ENCODE data around the gene CCL25. TPM values are rescaled to one million over a fixed set of nuclear protein-coding genes. Genes with fewer than 3 reads are reported as not detected.

Gene CCL25
- total and polyA plus RNA-seq, 2 donors (not counting 3 experiments of a cell fraction or from before 2014, with no cell fraction given): not detected

- Histone ChIP-seq H4K20me1 (replicated peaks; ENCODE audit: control insufficient read depth, extremely low read depth, insufficient read depth, low read length) (no peaks in the 10 kb centered on the region), H3K79me2 (ENCODE audit: control insufficient read depth, insufficient read depth, low read length) (no peaks in the 10 kb centered on the region), H3K9me3 (replicated peaks; ENCODE audit: control insufficient read depth, insufficient read depth, low read length) (no peaks in the 10 kb centered on the region), H3K4me3 (replicated peaks in 1 of 3; ENCODE audit: insufficient read depth in 1 of 3, low read depth in 1 of 3, low read length in 3 of 3) (no peak overlapping the region), H3K9ac (replicated peaks; ENCODE audit: extremely low read depth, insufficient read depth, low read length) (no peak overlapping the region), H3K4me2 (ENCODE audit: insufficient read depth, low read length) (no peak overlapping the region), H2AFZ (ENCODE audit: low read depth, low read length) (no peak overlapping the region), H3K27ac (ENCODE audit: insufficient read depth, low read depth, low read length) (no peak overlapping the region), H3K9me1 (replicated peaks; ENCODE audit: control insufficient read depth, extremely low read depth, insufficient read depth, low read length) (no peaks in the 10 kb centered on the region), H3K4me1 (ENCODE audit: control insufficient read depth, extremely low read depth, insufficient read depth, low read length) (no peaks in the 10 kb centered on the region), H3K27me3 (ENCODE audit: control insufficient read depth in 2 of 2, insufficient read depth in 2 of 2, low read length in 2 of 2) (no peaks in the 10 kb centered on the region), H3K36me3 (ENCODE audit: control insufficient read depth in 2 of 2, extremely low read depth in 1 of 2, insufficient read depth in 2 of 2, low read length in 2 of 2) (no peaks in the 10 kb centered on the region)
- CTCF ChIA-PET: no interaction called here
- intact Hi-C loops (cut with micrococcal nuclease) (no loop called here), dilution Hi-C loops (cut with MboI; ENCODE audit: extremely low pct_ligation_motif_present, low sequenced_read_pairs) (no loop called here)
- TF ChIP-seq CTCF (IDR thresholded peaks at IDR 0.05; ENCODE audit: extremely low read depth in 1 of 2, insufficient read depth in 1 of 2, low read depth in 1 of 2, low read length in 2 of 2): no peak
- TF ChIP-seq FOS (IDR thresholded peaks at IDR 0.05; ENCODE audit: borderline replicate concordance, insufficient read depth, low read length): no peak
- TF ChIP-seq EZH2 (IDR thresholded peaks at IDR 0.05; ENCODE audit: borderline replicate concordance, low read depth, low read length, severe bottlenecking): no peak
- TF ChIP-seq POLR2AphosphoS5 (IDR thresholded peaks at IDR 0.05; ENCODE audit: insufficient read depth, low read depth, low read length): no peak
- no peak for TF ChIP-seq GATA2 (IDR thresholded peaks at IDR 0.05; ENCODE audit: insufficient read depth, insufficient read length, low read depth, low read length)
- no peak for TF ChIP-seq JUN (IDR thresholded peaks at IDR 0.05; ENCODE audit: borderline replicate concordance, insufficient read depth, insufficient read length, low read depth)
- TF ChIP-seq POLR2A (IDR thresholded peaks at IDR 0.05; ENCODE audit: low read depth, low read length): no peak
- no peak for TF ChIP-seq MAX (IDR thresholded peaks at IDR 0.05; ENCODE audit: insufficient read depth, insufficient read length)
- TF ChIP-seq MYC (IDR thresholded peaks at IDR 0.05; ENCODE audit: low read depth, low read length): no peak
- no TSS peak for BruUV-seq (replicated peaks)
- FAIRE-seq (no peak), DNase-seq (ENCODE audit: low read depth, low spot score) (no peak)
- POLR2A ChIA-PET: no interaction called here
Observed at GRCh38 chr19:8111376-8111775, 58.8 kb downstream of the CCL25 start.

Other genes with a start within 250 kb of the CCL25 start
- 13.5 and 18.3 TPM in 2 replicates for gene EVI5L, start 222.5 kb upstream of the CCL25 start, total RNA-seq
- 11.9 and 15.8 TPM in 2 replicates for gene EVI5L, start 222.5 kb upstream of the CCL25 start, polyA plus RNA-seq
- gene PRR36, start 178.4 kb upstream of the CCL25 start, total RNA-seq: not detected in 2 replicates
- 0.05 TPM in 1 of 2 replicates, not detected in the other for gene PRR36, start 178.4 kb upstream of the CCL25 start, polyA plus RNA-seq
- gene LRRC8E, start 164.2 kb upstream of the CCL25 start, total RNA-seq: 1.6 and 1.8 TPM in 2 replicates
- gene LRRC8E, start 164.2 kb upstream of the CCL25 start, polyA plus RNA-seq: 1.1 and 1.3 TPM in 2 replicates
- gene MAP2K7, start 148.9 kb upstream of the CCL25 start, total RNA-seq: 31.6 and 36.0 TPM in 2 replicates
- gene MAP2K7, start 148.9 kb upstream of the CCL25 start, polyA plus RNA-seq: 13.8 and 14.0 TPM in 2 replicates
- gene TGFBR3L, start 137.9 kb upstream of the CCL25 start, total RNA-seq: 1.2 TPM in 1 of 2 replicates, not detected in the other
- 0.35 and 0.81 TPM in 2 replicates for gene TGFBR3L, start 137.9 kb upstream of the CCL25 start, polyA plus RNA-seq
- gene SNAPC2, start 132.4 kb upstream of the CCL25 start, total RNA-seq: 23.7 and 29.2 TPM in 2 replicates
- gene SNAPC2, start 132.4 kb upstream of the CCL25 start, polyA plus RNA-seq: 25.8 and 33.0 TPM in 2 replicates
- gene CTXN1, start 126.6 kb upstream of the CCL25 start, total RNA-seq: 27.6 and 31.1 TPM in 2 replicates
- gene CTXN1, start 126.6 kb upstream of the CCL25 start, polyA plus RNA-seq: 16.0 and 25.6 TPM in 2 replicates
- gene TIMM44, start 109.1 kb upstream of the CCL25 start, total RNA-seq: 61.5 and 62.9 TPM in 2 replicates
- gene TIMM44, start 109.1 kb upstream of the CCL25 start, polyA plus RNA-seq: 64.3 and 82.5 TPM in 2 replicates
- 124 and 134 TPM in 2 replicates for gene ELAVL1, start 47.1 kb upstream of the CCL25 start, total RNA-seq
- gene ELAVL1, start 47.1 kb upstream of the CCL25 start, polyA plus RNA-seq: 40.6 and 46.8 TPM in 2 replicates
- gene FBN3, start 96.8 kb downstream of the CCL25 start, total RNA-seq: not detected in 2 replicates
- gene FBN3, start 96.8 kb downstream of the CCL25 start, polyA plus RNA-seq: not detected in 2 replicates
- 2.5 and 4.9 TPM in 2 replicates for gene CERS4, start 156.6 kb downstream of the CCL25 start, total RNA-seq
- 7.7 and 9.9 TPM in 2 replicates for gene CERS4, start 156.6 kb downstream of the CCL25 start, polyA plus RNA-seq

Measured in endothelial cell of umbilical vein (primary cell).